Liver (tissue), 9 donors: Measurements from ENCODE around the gene TMEM161A. TPM values are rescaled to one million over a fixed set of nuclear protein-coding genes. Genes with fewer than 3 reads are reported as not detected.
"Not testable (repeated sequence)": the region's sequence is repeated elsewhere in the genome, so short reads cannot be mapped to it uniquely, and the experiment has no call there.

ENCODE experiments used
- DNase-seq: peaks from one replicate; pipeline ENCODE4 v3.0.0-alpha.2; 2017; ENCODE audit warnings: low spot score
- H3K27ac ChIP-seq, 2 donors: one replicate each; pipeline ENCODE4 v1.7.0; 2013; ENCODE audit warnings: inconsistent platforms in 2 of 2, low read length in 2 of 2, control low read depth in 1 of 2, low read depth in 1 of 2, mild to moderate bottlenecking in 1 of 2
- H3K27me3 ChIP-seq, 4 donors: one replicate each; pipeline versions ENCODE4 v1.6.1 to v1.7.0; 2013; ENCODE audit warnings: low read length in 3 of 4, inconsistent platforms in 1 of 4, mild to moderate bottlenecking in 1 of 4, moderate library complexity in 1 of 4; ENCODE audit not compliant: control insufficient read depth in 4 of 4, insufficient read depth in 4 of 4
- H3K36me3 ChIP-seq, 4 donors: one replicate each; pipeline versions ENCODE4 v1.6.1 to v1.7.0; 2013; ENCODE audit warnings: low read length in 3 of 4, mild to moderate bottlenecking in 3 of 4, low read depth in 1 of 4, moderate library complexity in 1 of 4; ENCODE audit not compliant: control insufficient read depth in 4 of 4, insufficient read depth in 3 of 4
- H3K4me1 ChIP-seq, 4 donors: one replicate each; pipeline versions ENCODE4 v1.6.1 to v1.7.0; 2013; ENCODE audit warnings: low read length in 3 of 4, mild to moderate bottlenecking in 3 of 4, moderate library complexity in 1 of 4; ENCODE audit not compliant: control insufficient read depth in 4 of 4, insufficient read depth in 4 of 4
- H3K4me3 ChIP-seq, 3 donors: one replicate each; pipeline versions ENCODE4 v1.6.1 to v1.7.0; 2013; ENCODE audit warnings: low read length in 3 of 3, control low read depth in 1 of 3, low read depth in 1 of 3, mild to moderate bottlenecking in 1 of 3
- H3K9ac ChIP-seq, 2 donors: one replicate each; pipeline ENCODE4 v1.7.0; 2013; ENCODE audit warnings: low read length in 2 of 2, mild to moderate bottlenecking in 2 of 2, moderate library complexity in 2 of 2, control low read depth in 1 of 2, low read depth in 1 of 2
- H3K9me3 ChIP-seq, 4 donors: one replicate each; pipeline versions ENCODE4 v1.6.1 to v1.7.0; 2013; ENCODE audit warnings: low read length in 3 of 4; ENCODE audit not compliant: control insufficient read depth in 4 of 4
- FOXA1 ChIP-seq: IDR thresholded peaks from 2 replicates; pipeline ENCODE4 v1.6.1; 2016; ENCODE audit warnings: antibody characterized with exemption
- HNF4A ChIP-seq, 2 donors: conservative IDR thresholded peaks; 2 replicates each; pipeline ENCODE4 v1.6.1; 2016; ENCODE audit warnings: antibody characterized with exemption in 2 of 2, mild to moderate bottlenecking in 2 of 2
- NR2F2 ChIP-seq: IDR thresholded peaks from 2 replicates; pipeline ENCODE4 v1.6.1; 2016; ENCODE audit warnings: antibody characterized with exemption
- RAD21 ChIP-seq, 2 donors: IDR thresholded peaks; 2 replicates each; pipeline ENCODE4 v1.6.1; 2016; ENCODE audit warnings: antibody characterized with exemption in 2 of 2, mild to moderate bottlenecking in 2 of 2
- RXRA ChIP-seq, 2 donors: IDR thresholded peaks; 2 replicates each; pipeline ENCODE4 v1.6.1; 2017 to 2018; ENCODE audit warnings: antibody characterized with exemption in 2 of 2, mild to moderate bottlenecking in 1 of 2
- SP1 ChIP-seq: IDR thresholded peaks from 2 replicates; pipeline ENCODE4 v1.6.1; 2018; ENCODE audit warnings: antibody characterized with exemption, mild to moderate bottlenecking
- WGBS: extraction: QIAGEN DNeasy Blood & Tissue Kit; methylation state at CpG from one replicate; pipeline ENCODE4 v1.1.7; 2013; 5-methylcytosine and 5-hydroxymethylcytosine counted together
- polyA plus RNA-seq, 2 donors: library from polyadenylated mRNA; stranded (reverse) in 1 of 2; unstranded in 1 of 2; fragments of 200-250 nt in 1 of 2; fragments of >200 nt in 1 of 2; fragmentation: Nextera tagmentation in 1 of 2; extraction: Ambion mirVana in 1 of 2; gene quantifications; one replicate each; pipeline versions ENCODE4 v1.2.1 to v1.2.3, GENCODE V29; 2013 to 2015
- total RNA-seq, 2 donors: library from RNA; depleted of rRNA; stranded (reverse); fragments of >200 nt; gene quantifications; one replicate each; pipeline ENCODE4 v1.2.3, GENCODE V29; 2014
- TF ChIP-seq, protein P1 (sequence below): IDR thresholded peaks from 2 replicates; pipeline ENCODE4 v1.6.1; 2016; ENCODE audit warnings: antibody characterized with exemption
- TF ChIP-seq, protein P2 (sequence below): IDR thresholded peaks from 2 replicates; pipeline ENCODE4 v1.6.1; 2016; ENCODE audit warnings: antibody characterized with exemption
- donor health status: healthy.
- donor health status: healthy.
- donor health status: healthy.
- donor health status: healthy.
- donor health status: healthy.

TMEM161A gene
- total and polyA plus RNA-seq, 4 donors = 13.1 to 27.1 (median 24.0) TPM

DNA sequence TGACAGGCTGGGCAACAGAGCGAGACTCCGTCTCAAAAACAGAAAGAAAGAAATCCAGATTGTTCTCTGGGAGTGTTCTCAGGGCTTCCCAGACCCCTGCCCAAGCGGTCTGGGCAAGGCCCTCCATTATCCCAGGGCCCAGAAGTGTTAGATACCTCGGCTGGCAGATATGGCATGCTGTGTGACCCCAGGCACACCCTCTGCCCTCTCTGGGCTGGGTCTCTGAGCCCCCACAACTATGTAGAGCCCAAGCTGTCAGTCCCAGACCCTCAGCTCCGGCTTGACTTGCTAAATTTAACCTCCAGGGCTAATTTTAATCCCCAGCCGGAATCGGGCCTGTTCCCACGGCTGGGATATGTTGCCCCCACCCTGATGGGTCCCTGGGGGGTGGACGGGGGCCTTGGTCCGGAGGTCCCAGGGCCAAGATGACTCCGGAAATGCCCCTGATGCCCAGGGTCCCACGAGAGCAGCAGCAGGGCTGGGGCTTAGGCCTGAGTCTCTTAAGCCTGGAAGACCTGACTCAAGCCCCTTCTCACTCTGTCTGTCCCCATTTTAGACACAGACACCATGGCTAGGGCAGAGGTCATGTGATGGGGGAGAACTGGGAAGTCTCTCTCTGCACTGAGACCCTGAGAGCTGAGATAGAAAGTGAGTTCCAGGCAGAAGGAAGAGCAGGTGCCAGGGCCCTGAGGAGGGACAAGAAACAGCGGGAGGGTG, 14.5 kb upstream of the TMEM161A start (continued):
- TF ChIP-seq, protein P1, sequence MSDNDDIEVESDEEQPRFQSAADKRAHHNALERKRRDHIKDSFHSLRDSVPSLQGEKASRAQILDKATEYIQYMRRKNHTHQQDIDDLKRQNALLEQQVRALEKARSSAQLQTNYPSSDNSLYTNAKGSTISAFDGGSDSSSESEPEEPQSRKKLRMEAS = no peak

DNA sequence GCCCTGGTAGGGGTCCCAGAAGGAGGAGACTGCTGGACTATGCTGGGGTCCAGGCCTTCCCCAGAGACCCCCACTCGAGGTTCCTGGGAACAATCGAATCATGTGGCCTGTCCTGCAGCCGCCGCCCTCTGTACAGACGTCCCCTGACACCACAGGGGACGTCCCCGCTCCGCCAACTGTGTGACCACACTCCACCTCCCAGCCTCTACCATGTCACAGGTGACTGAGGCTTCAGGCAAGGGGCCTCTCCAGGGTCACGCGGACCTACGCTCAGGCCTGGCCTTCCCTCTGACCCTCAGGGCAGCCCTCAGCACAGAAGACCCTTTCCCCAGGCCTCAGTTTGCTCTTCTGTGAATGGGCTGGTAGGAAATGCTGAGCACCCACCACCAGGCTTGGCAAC, 13.1 kb upstream of the TMEM161A start:
- WGBS = 89% methylated on average over 11 of the region's 11 CpGs
- H3K27me3 ChIP-seq = no peaks in the 10 kb centered on the region
- H3K27ac ChIP-seq = no peak overlapping the region
- H3K36me3 ChIP-seq = peaks cover 0 to 18% (median 5%) of the 10 kb centered on the region in 4 donors
- H3K4me1 ChIP-seq = no peaks in the 10 kb centered on the region
- no peak overlapping the region for H3K4me3 ChIP-seq
- H3K9ac ChIP-seq = no peak overlapping the region
- no peaks in the 10 kb centered on the region for H3K9me3 ChIP-seq
- no peak for DNase-seq
- TF ChIP-seq, protein P1 = no peak
- TF ChIP-seq HNF4A (conservative IDR thresholded peaks at IDR 0.05) (no peak), FOXA1 (no peak)

DNA sequence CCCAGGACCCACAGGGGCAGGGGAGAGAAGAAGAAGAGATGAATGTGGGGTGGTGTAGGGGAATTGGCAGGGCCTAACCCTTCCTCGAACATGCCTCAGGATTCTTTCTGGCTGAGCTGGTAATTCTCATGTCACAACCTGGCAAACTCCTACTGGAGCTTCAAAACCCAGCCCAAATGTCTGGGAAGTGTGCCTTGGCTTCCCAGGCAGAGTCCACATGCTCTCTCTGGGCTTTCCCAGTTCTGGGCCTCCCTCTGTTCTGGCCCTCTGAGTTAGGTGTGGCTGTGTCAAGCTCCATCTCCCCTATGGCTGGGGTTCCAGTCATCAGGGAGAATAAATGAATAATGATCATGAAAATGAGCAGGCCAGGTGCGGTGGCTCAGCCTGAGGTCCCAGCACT, 11.2 kb upstream of the TMEM161A start:
- WGBS = 96% methylated on average over 2 of the region's 2 CpGs
- no peaks in the 10 kb centered on the region for H3K4me1 ChIP-seq
- no peaks in the 10 kb centered on the region for H3K9me3 ChIP-seq
- DNase-seq = no peak
- TF ChIP-seq FOXA1 = no peak
- TF ChIP-seq HNF4A (conservative IDR thresholded peaks at IDR 0.05) = no peak
- TF ChIP-seq SP1 = no peak
- TF ChIP-seq, protein P1 = no peak
- TF ChIP-seq RAD21 (IDR thresholded peaks at IDR 0.05) = no peak
- no peak for TF ChIP-seq RXRA (IDR thresholded peaks at IDR 0.05)
- no peak for TF ChIP-seq NR2F2
- TF ChIP-seq, protein P2, sequence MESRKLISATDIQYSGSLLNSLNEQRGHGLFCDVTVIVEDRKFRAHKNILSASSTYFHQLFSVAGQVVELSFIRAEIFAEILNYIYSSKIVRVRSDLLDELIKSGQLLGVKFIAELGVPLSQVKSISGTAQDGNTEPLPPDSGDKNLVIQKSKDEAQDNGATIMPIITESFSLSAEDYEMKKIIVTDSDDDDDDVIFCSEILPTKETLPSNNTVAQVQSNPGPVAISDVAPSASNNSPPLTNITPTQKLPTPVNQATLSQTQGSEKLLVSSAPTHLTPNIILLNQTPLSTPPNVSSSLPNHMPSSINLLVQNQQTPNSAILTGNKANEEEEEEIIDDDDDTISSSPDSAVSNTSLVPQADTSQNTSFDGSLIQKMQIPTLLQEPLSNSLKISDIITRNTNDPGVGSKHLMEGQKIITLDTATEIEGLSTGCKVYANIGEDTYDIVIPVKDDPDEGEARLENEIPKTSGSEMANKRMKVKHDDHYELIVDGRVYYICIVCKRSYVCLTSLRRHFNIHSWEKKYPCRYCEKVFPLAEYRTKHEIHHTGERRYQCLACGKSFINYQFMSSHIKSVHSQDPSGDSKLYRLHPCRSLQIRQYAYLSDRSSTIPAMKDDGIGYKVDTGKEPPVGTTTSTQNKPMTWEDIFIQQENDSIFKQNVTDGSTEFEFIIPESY = no peak
- no peak overlapping the region for H3K4me3 ChIP-seq
- no peaks in the 10 kb centered on the region for H3K27me3 ChIP-seq
- no peak overlapping the region for H3K9ac ChIP-seq
- H3K36me3 ChIP-seq = peaks cover 0 to 18% (median 5%) of the 10 kb centered on the region in 4 donors
- H3K27ac ChIP-seq = no peak overlapping the region

DNA sequence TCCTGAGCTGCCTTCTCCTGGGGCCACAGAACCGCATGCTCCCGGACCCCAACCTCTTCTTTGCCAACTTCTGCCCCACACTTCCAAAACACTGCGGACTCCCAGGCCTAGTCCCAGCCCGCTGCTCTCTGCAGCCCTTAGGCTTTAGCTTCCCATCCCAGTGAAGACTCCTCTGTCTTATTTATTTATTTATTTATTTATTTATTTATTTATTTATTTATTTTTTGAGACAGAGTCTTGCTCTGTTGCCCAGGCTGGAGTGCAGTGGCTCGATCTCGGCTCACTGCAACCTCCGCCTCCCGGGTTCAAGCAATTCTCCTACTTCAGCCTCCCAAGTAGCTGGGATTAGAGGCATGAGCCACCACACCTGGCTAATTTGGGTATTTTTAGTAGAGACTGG, 10.2 kb upstream of the TMEM161A start:
- H3K4me1 ChIP-seq, H3K9me3 ChIP-seq, H3K27ac ChIP-seq, H3K9ac ChIP-seq, H3K27me3 ChIP-seq, DNase-seq, H3K4me3 ChIP-seq: not testable (repeated sequence)
- 98% methylated on average over 8 of the region's 8 CpGs for WGBS
- H3K36me3 ChIP-seq = peaks cover 0 to 18% (median 5%) of the 10 kb centered on the region in 4 donors
